ENCODE results near the gene HOXA2.

DNA sequence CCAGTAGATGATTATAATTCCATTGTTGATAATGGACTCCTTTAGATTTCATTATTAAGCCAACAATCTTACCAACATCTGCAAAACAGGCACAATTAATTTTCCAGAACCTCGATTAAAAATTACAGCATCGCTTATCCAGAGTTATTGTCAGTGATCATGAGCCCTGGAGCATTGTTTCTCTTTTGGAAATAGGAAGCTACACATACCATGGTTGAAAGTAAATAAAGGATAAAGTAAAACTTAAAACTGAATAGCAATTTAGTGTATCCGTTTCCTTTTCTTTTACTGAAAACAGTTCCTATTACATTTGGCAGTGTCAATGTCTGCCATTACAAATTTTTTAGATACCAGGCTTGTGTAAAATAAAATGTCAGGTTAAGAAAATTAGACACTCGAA is 9.9 kb upstream of the HOXA2 start:
- TF ChIP-seq POLR2A (IDR thresholded peaks at IDR 0.05; ENCODE audit: low read depth, low read length) (no peak), PAX5 (IDR thresholded peaks at IDR 0.05; ENCODE audit: insufficient read depth, low read length, severe bottlenecking) (no peak), TAF1 (IDR thresholded peaks at IDR 0.05; ENCODE audit: low read depth, low read length) (no peak), POLR2AphosphoS5 (IDR thresholded peaks at IDR 0.05; ENCODE audit: low read depth, low read length) (no peak), SPI1 (IDR thresholded peaks at IDR 0.05; ENCODE audit: low read depth, low read length) (no peak)
